ENCODE data around the gene SLC41A3.

The SLC41A3 gene

DNA sequence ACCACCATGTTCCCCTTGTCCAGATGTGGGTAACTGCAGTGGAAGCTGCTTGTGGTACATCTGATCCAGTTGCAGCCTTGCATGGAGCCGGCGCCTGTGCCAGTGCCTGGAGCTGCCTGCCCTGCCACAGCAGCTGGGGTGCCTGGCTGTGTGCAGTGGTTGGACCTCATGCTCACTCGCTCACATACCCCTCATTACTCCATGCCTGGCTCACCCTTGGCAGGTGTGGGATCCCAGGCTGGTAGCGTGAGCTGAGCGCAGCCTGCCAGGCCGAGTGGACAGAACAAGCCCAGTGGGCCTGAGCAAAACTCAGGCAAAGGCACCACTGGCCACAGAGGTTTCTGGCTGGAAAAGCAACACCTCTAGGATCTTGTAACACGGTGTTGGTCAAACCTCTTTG, 79.2 kb downstream of the SLC41A3 start:
- Histone ChIP-seq H3K79me2 (ENCODE audit: control insufficient read depth, low read length) (no peaks in the 10 kb centered on the region), H4K20me1 (ENCODE audit: control insufficient read depth, insufficient read depth, low read depth, low read length) (no peaks in the 10 kb centered on the region), H3F3A (ENCODE audit: control insufficient read depth, insufficient read depth) (no peaks in the 10 kb centered on the region), H3K27me3 (ENCODE audit: control insufficient read depth, low read length) (no peaks in the 10 kb centered on the region; the same call in 1 of the 2 replicates), H3K9me3 (ENCODE audit: control insufficient read depth, insufficient read depth, low read length) (no peaks in the 10 kb centered on the region), H3K27ac (ENCODE audit: low read depth, low read length) (no peak overlapping the region), H3K4me3 (ENCODE audit: low read length) (no peak overlapping the region), H3K9me2 (replicated peaks; ENCODE audit: control insufficient read depth, low read length) (no peaks in the 10 kb centered on the region), H3K4me1 (ENCODE audit: control insufficient read depth, low read length) (no peaks in the 10 kb centered on the region), H3K36me3 (ENCODE audit: control insufficient read depth, low read length) (peaks cover 10% of the 10 kb centered on the region; the same call in 1 of the 2 replicates), H3K4me2 (ENCODE audit: low read length) (no peak overlapping the region)
- TF ChIP-seq CTCF (IDR thresholded peaks at IDR 0.05; ENCODE audit: low read depth, low read length, poor library complexity, severe bottlenecking) = no peak
- TF ChIP-seq EZH2phosphoT487 (IDR thresholded peaks at IDR 0.05; ENCODE audit: borderline replicate concordance, low read length) = no peak

DNA sequence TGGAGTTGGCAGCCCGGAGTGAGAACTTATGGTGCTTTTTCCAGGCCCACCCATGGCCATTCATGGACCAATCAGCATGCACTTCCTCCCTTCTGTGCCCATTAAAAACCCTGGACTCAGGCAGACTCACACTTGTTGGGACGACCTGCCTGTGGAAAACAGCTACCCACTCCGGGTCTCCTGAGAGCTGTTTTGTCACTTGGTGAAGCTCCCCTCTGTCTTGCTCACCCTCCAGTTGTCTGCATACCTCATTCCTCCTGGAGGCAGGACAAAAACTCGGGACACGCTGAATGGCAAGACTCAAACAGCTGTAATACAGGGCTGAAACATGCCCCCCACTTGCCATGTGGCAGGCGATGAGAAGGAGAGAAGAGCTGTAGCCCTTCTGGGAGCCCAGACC, 79.7 kb downstream of the SLC41A3 start:
- Histone ChIP-seq H3K9me3 (ENCODE audit: control insufficient read depth, insufficient read depth, low read length) (no peaks in the 10 kb centered on the region), H4K20me1 (ENCODE audit: control insufficient read depth, insufficient read depth, low read depth, low read length) (no peaks in the 10 kb centered on the region), H3K4me3 (ENCODE audit: low read length) (no peak overlapping the region), H3K4me2 (ENCODE audit: low read length) (no peak overlapping the region), H3K9me2 (replicated peaks; ENCODE audit: control insufficient read depth, low read length) (no peaks in the 10 kb centered on the region), H3F3A (ENCODE audit: control insufficient read depth, insufficient read depth) (no peaks in the 10 kb centered on the region), H3K27me3 (ENCODE audit: control insufficient read depth, low read length) (no peaks in the 10 kb centered on the region; the same call in 1 of the 2 replicates), H3K4me1 (ENCODE audit: control insufficient read depth, low read length) (no peaks in the 10 kb centered on the region), H3K36me3 (ENCODE audit: control insufficient read depth, low read length) (peaks cover 10% of the 10 kb centered on the region; the same call in 1 of the 2 replicates), H3K79me2 (ENCODE audit: control insufficient read depth, low read length) (no peaks in the 10 kb centered on the region), H3K27ac (ENCODE audit: low read depth, low read length) (no peak overlapping the region)
- TF ChIP-seq CTCF (IDR thresholded peaks at IDR 0.05; ENCODE audit: low read depth, low read length, poor library complexity, severe bottlenecking) (no peak), EZH2phosphoT487 (IDR thresholded peaks at IDR 0.05; ENCODE audit: borderline replicate concordance, low read length) (no peak)

DNA sequence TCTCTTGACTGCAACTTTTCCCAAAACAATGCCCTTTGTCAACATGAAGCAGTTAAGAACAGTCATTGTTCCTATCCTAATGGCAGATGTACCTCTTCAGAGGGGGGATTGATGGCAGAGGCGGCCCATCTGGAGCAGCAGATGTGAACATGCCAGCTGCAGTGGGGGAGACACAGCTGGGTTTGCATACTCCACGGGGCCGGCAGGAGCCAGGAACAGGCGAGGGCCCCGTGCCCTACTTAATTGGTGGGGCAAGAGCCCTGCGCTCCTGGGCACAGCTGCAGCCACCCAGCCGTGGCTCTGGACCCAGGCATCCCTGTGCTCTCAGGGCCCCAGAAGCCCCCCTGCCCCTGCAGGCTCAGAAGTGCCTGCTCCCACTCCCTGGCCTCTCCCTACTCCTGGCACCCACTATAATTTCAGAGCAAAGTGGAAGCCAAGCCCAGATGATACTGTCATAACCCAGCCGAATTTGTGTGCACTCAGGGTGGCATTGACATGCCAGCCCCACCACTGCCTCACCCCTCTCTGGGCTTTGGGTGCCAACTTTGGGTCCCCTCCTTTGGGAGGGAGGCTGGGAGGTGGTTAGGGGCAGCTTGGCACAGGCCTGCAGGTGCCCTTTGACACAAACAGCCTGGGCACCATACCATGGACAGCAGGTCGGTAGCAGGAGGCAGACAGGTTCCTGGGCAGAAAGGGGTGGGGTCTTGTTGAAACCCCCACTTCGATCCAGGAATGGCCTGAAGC, 80.3 kb downstream of the SLC41A3 start:
- no peak for TF ChIP-seq CTCF (IDR thresholded peaks at IDR 0.05; ENCODE audit: low read depth, low read length, poor library complexity, severe bottlenecking)
- no peak for TF ChIP-seq EZH2phosphoT487 (IDR thresholded peaks at IDR 0.05; ENCODE audit: borderline replicate concordance, low read length)
- H3K4me1 ChIP-seq (ENCODE audit: control insufficient read depth, low read length) = no peaks in the 10 kb centered on the region
- H3K27ac ChIP-seq (ENCODE audit: low read depth, low read length) = no peak overlapping the region
- no peaks in the 10 kb centered on the region for H3K79me2 ChIP-seq (ENCODE audit: control insufficient read depth, low read length)
- no peak overlapping the region for H3K4me3 ChIP-seq (ENCODE audit: low read length)
- no peaks in the 10 kb centered on the region for H3F3A ChIP-seq (ENCODE audit: control insufficient read depth, insufficient read depth)
- peaks cover 10% of the 10 kb centered on the region; the same call in 1 of the 2 replicates for H3K36me3 ChIP-seq (ENCODE audit: control insufficient read depth, low read length)
- H4K20me1 ChIP-seq (ENCODE audit: control insufficient read depth, insufficient read depth, low read depth, low read length) = no peaks in the 10 kb centered on the region
- H3K27me3 ChIP-seq (ENCODE audit: control insufficient read depth, low read length) = no peaks in the 10 kb centered on the region; the same call in 1 of the 2 replicates
- H3K9me3 ChIP-seq (ENCODE audit: control insufficient read depth, insufficient read depth, low read length) = no peaks in the 10 kb centered on the region
- no peak overlapping the region for H3K4me2 ChIP-seq (ENCODE audit: low read length)
- H3K9me2 ChIP-seq (replicated peaks; ENCODE audit: control insufficient read depth, low read length) = no peaks in the 10 kb centered on the region

Data from DOHH2 (cell line).